Activated naive CD4-positive, alpha-beta T cell (primary cell): ENCODE results near the gene CD300LF.

Source experiments
- DNase-seq, 4 experiments: peaks; one replicate each; lab custom pipeline; 2025; lab: John Stamatoyannopoulos, UW

The CD300LF gene

GRCh38 chr17:74712756-74713155 lies at the start of gene CD300LF:
Gene CD300LF (minus strand): TSS chr17:74712923. CDS start chr17:74712866, 57 bp downstream.
- DNase-seq, result no peak

GRCh38 chr17:74761931-74762330 lies 49.2 kb upstream of the CD300LF start:
- no peak for DNase-seq

- DNase-seq, result no peak
Measured at GRCh38 chr17:74761419-74761818, 48.7 kb upstream of the CD300LF start.

- DNase-seq, result no peak
Measured at GRCh38 chr17:74760404-74761105, 47.8 kb upstream of the CD300LF start.

GRCh38 chr17:74759941-74760340 lies 47.2 kb upstream of the CD300LF start:
- no peak for DNase-seq

GRCh38 chr17:74759243-74759801 lies 46.6 kb upstream of the CD300LF start:
- DNase-seq, result peak in 2 of 4 experiments; percentile 25 to 33

GRCh38 chr17:74758848-74759168 lies 46.1 kb upstream of the CD300LF start:
- no peak for DNase-seq

GRCh38 chr17:74757931-74758847 lies 45.5 kb upstream of the CD300LF start:
- DNase-seq, result no peak

- DNase-seq, result no peak
Measured at GRCh38 chr17:74757502-74757901, 44.8 kb upstream of the CD300LF start.

- DNase-seq, result no peak
Measured at GRCh38 chr17:74756891-74757290, 44.2 kb upstream of the CD300LF start.

GRCh38 chr17:74755533-74755932 lies 42.8 kb upstream of the CD300LF start:
- no peak for DNase-seq

- no peak for DNase-seq
Measured at GRCh38 chr17:74754832-74755231, 42.1 kb upstream of the CD300LF start.

GRCh38 chr17:74752822-74753401 lies 40.2 kb upstream of the CD300LF start:
- no peak for DNase-seq

- DNase-seq, result no peak
Measured at GRCh38 chr17:74752415-74752814, 39.7 kb upstream of the CD300LF start.

- no peak for DNase-seq
Measured at GRCh38 chr17:74750327-74751069, 37.8 kb upstream of the CD300LF start.

GRCh38 chr17:74750039-74750326 lies 37.3 kb upstream of the CD300LF start:
- no peak for DNase-seq

GRCh38 chr17:74749279-74750038 lies 36.7 kb upstream of the CD300LF start:
- peak in 2 of 4 experiments; percentile 33 to 48 for DNase-seq

- peak; percentile 71 to 94 (median 82) for DNase-seq
Measured at GRCh38 chr17:74748529-74749278, 36.0 kb upstream of the CD300LF start, which contains the start of gene NHERF1. Gene NHERF1 (plus strand): TSS chr17:74748628. CDS start chr17:74748847, 219 bp downstream.

- DNase-seq, result no peak
Measured at GRCh38 chr17:74748279-74748528, 35.5 kb upstream of the CD300LF start.

GRCh38 chr17:74746922-74747321 lies 34.2 kb upstream of the CD300LF start:
- no peak for DNase-seq

GRCh38 chr17:74746376-74746775 lies 33.7 kb upstream of the CD300LF start:
- no peak for DNase-seq
